GM21528 (cell line): ENCODE measurements around the gene DDX43.
"Not testable (repeated sequence)": the region's sequence is repeated elsewhere in the genome, so short reads cannot be mapped to it uniquely, and the experiment has no call there.

Experiments used
- ATAC-seq: cut with Tn5 transposase; IDR thresholded peaks from one replicate; pipeline ENCODE4 v1.9.1; 2021; ENCODE audit warnings: mild to moderate bottlenecking, moderate library complexity; ENCODE audit not compliant: unreplicated experiment, low FRiP score

Gene DDX43

GRCh38 chr6:73394577-73395354 is at the start of gene DDX43:
Gene DDX43 (plus strand): TSS chr6:73394828. CDS start chr6:73394906, 78 bp downstream.
- no peak for ATAC-seq

DNA sequence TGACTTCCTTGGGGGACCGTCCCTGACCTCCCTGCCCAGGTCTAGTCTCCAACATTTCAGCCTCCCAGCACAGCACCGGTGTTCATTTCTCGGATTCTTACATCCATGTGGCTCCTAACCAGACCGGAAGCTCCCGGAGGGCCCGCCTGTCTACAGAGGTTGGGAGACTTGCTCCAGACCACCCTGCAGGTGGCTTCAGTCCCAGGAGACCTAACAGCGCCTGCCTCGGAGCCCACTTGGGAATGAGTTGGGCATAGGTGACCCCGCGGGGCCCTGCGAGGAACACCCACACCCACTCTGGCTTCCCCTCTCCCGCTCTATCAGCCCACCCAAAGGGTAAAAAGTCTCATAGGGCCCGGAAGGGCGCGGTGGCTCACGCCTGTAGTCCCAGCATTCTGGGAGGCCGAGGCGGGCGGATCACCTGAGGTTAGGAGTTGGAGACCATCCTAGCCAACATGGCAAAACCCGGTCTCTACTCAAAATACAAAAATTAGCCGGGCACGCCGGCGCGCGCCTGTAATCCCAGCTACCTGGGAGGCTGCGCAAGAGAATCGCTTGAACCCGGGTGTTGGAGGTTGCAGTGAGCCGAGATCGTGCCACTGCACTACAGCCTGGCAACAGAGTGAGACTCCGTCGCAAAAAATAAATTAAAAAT is 46.0 kb upstream of the DDX43 start:
- ATAC-seq: no peak

DNA sequence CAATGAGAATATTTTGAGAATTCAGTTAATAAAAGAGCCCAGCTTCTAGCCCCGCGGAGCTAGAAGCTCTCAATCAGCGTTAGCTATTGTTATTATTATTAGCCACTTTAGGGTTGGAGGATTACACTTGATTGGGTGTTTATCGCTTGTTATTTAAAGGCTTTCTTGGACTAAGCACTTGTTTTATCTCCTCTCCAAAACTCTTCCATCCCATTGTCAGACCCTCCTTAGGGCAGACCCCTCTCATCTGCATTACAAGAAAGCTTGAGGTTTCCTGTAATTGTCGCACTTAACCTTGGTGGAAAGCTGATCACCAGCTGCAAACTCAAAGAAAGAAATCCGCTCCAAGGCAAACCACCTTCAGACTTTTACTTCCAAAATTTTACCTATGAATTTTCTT is 45.3 kb upstream of the DDX43 start:
- no peak for ATAC-seq

DNA sequence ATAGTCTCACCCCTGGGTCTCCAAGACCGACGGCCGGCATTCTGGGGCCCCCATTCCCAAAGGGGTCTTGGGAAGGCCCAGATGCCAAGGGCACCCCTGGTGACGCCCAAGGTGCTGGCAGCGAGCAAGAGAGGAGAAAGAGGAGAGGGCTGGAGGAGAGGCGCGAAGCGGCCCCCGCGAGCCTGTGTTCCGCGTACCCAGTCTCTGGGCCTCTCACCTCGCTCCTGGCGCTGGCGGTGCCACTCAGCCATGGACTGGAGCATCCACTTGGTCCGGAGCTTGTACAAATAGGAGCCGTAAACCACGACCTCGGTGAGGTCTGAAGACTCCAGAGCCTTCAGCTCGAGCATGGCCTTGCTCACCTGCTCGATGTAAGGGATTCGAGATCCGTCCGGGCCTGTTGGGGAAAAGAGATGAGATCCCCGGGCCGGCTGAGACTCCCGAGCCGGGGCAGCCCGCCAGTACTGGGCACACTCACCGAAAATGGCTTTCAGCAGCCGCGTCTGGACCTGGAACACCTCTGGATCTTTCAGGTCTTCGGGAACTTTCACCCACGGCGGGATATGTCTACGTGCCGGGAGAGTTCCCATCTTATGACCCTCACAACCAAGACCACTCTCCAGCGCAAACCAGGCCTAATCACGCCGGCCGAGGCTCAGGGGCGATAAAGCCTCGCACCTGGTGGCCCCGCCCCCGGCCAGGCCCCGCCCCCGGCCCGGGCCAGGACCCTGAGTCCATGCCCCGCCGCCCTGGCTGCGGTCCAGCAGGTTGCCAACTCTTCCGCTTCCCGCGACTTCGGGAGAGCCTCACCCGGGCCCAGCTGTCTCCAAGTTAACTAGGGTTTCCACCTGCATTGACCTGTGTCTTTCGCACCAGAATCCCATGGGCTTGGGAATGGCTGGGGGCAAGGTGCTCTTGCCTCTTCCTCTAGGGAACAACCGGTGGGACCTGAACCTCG is 40.7 kb upstream of the DDX43 start, which contains the start of gene DPPA5:
TSS of gene DPPA5 (minus strand) at position 641 of the 958 bp plus-strand sequence. CDS start at position 590, 51 bp downstream.
- ATAC-seq: no peak

DNA sequence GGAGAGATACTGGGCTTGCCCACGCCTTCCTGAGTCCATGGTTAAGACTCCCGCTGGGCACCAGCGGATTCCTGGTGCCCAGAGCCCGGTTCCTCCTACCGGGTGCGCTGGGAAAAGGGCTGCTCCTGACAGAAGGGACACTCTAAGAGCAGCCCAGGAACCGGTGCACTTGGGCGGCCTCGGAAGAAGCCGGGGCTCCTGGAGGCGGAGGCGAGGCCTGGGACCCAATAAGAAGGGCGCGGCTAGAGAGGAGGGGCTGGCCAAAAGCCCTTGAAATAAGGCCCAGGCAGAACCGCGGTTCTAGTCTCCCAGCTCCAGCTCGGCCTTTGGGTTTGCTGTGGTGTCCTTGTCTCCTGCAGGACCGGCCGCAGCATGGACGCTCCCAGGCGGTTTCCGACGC is 32.3 kb upstream of the DDX43 start, which contains the start of gene KHDC3L:
TSS of gene KHDC3L (plus strand) at position 301 of the 400 bp plus-strand sequence. CDS start at position 373, 72 bp downstream.
- ATAC-seq: no peak

GRCh38 chr6:73362869-73363536 is 31.6 kb upstream of the DDX43 start:
- ATAC-seq: no peak

DNA sequence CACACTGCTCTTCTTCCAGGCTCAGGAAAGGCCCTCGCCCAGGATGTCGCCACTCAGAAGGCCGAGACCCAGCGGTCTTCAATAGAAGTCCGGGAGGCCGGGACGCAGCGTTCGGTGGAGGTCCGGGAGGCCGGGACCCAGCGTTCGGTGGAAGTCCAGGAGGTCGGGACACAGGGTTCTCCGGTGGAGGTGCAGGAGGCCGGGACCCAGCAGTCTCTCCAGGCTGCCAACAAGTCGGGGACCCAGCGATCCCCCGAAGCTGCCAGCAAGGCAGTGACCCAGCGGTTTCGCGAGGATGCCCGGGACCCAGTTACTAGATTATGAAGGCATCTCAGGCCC is 31.1 kb upstream of the DDX43 start:
- ATAC-seq: no peak

GRCh38 chr6:73364121-73364520 is 30.5 kb upstream of the DDX43 start:
- no peak for ATAC-seq

DNA sequence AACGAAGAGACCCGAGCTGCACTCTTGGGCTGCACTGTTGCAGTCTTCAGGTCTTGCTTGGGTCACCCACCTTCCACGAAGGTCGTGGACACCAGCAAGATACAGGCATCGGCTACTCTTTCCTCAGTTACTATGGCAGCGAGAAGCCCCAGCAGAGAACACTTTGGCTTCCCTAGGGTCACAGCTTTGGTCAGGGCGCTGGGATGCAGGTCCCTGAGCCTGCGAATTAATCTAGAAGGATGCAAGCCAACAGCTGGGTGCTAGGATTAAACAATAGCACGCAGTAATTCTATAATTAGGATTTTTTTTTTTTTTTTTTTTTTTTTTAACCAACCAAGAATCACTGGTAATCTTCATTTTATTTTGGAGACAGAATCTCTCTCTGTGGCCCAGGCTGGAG is 30.1 kb upstream of the DDX43 start:
- no peak for ATAC-seq

DNA sequence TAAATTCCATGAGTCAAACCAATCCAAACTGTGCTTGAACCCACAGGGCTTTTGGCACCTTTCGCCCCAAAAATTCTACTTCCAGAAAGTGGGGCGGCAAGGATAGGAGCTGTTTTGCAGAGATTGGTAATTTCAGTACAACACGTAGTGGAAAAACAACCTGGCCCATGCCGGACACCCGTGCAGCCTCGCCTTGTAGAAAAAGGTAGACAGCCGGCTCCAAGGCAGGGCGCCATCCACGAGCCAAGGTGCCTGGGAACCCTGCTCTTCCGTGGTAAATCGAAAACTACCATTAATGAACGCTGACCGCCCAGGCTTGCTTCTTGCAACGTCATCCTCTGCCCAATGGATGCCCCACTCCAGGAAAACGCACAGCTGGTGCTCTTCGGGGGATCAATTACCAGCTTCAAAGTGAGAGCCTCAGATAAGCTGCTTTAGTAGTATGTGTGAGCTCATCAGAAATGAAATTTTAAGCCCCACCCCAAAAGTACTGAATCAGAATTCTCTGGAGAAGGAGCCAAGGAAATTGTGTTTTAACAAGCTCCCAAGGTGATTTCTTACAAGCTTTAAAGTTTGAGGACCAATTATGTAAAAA is 26.8 kb upstream of the DDX43 start:
- ATAC-seq: no peak

GRCh38 chr6:73368675-73369074 is 26.0 kb upstream of the DDX43 start:
- ATAC-seq: no peak

DNA sequence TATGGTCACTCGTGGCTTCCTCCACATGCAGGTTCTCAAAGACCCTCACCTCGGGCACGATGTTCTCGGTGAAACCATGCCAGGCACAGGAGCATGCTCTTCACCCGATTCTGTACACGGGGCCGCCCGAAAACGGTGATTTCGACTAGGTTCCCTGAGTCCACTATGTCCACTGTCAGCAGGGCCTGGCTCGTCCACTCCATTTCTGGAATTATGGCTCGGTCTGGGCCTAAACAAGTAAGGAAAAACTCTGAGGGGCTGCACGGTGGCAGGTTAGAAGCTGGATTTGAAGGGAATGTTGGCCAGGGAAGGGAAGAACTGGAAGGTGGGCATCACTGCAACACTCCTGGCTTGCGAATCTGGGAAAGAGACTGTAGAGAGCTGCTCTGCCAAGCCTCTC is 25.5 kb upstream of the DDX43 start:
- no peak for ATAC-seq

DNA sequence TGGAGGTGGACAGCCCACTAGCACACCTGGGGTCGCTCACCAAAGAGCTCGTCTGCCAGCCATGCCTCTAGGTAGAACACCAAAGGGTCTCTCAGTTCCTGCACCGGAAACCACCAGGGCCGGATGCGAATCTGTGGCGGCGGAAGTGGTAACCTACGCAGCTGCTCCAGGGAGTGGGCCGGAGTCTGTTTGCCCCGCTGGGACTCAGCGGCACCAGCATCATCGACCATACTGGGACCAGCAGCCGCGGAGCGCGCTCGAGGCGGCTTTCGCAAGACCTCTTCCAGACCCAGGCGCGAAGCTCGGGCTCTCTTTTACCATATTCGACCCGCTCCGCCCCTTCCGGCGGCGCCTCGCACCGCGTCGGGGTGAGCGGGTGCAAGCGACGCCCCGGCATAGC is 25.1 kb upstream of the DDX43 start, which contains the start of gene OOEP:
TSS of gene OOEP (minus strand) at position 335 of the 400 bp plus-strand sequence. CDS start at position 230, 105 bp downstream.
- no peak for ATAC-seq

DNA sequence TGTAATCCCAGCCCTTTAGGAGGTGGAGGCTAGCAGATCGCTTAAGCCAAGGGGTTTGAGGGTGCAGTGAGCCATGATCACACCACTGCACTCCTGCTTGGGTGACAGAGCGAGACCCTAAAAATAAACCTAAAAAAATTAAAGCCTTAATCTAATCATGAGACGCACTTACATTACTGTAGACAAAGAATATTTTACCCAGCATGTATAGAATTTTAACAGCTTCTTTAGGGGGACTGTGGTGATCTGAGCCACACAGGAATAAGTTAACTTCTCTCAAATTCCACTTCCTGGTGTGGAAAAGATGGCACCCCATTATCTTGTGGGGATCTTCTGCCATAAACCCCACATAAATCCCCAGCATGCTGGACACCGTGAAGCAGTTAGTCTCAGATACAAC is 22.6 kb upstream of the DDX43 start:
- no peak for ATAC-seq

GRCh38 chr6:73372516-73372915 is 22.1 kb upstream of the DDX43 start:
- no peak for ATAC-seq

GRCh38 chr6:73375216-73375615 is 19.4 kb upstream of the DDX43 start:
- no peak for ATAC-seq

DNA sequence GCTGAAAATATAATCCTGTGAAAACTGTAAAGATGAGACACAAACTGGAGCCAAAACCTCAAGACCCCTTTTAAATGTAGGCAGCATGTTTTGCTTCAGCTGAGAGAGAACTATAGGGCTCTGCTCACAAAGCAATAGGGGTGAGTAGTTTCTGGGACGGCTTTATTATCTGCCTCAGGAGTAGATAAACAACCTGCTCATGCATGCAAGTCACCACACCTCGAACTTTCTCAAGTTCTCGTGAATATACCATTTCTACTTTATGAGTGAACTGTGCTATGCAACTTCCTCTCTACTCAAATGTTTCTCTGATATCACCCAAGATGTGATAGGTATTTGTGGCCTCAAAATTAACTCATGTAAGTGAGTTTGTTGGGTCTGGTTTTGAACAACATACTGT is 17.4 kb upstream of the DDX43 start:
- no peak for ATAC-seq

GRCh38 chr6:73381531-73381930 is 13.1 kb upstream of the DDX43 start:
- ATAC-seq: not testable (repeated sequence)

DNA sequence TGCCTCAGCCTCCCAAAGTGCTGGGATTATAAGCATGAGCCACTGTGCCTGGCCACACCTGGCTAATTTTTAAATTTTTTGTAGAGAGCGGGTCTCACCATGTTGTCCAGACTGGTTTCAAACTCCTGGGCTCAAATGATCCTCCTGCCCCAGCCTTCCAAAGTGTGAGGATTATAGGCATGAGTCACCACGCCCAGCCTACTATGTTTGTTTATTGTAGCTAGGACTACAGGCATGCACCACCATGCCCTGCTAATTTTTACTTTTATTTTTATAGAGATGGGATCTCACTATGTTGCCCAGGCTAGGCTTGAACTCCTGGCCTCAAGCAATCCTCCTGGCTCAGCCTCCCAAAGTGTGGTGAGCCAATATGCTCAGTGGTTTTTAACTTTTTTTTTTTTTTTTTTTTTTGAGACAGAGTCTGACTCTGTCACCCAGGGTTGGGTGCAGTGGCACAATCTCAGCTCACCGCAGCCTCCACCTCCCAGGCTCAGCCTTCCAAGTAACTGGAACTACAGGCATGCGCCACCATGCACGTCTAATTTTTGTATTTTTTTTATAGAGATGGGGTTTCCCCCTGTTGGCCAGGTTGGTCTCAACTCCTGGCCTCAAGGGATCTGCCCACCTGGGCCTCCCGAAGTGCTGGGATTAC is 12.0 kb upstream of the DDX43 start:
- no peak for ATAC-seq
